SK-N-SH treated with all-trans-retinoic acid at 6 μM for 48 hours (cell line): ENCODE data around the gene UBE2V1.

ENCODE experiments used
- CREB5 ChIP-seq: fragments of 250-450 bp; sonication (Bioruptor Pico); IDR thresholded peaks from 2 replicates; pipeline ENCODE4 v1.5.1; 2020; ENCODE audit warnings: low read depth, mild to moderate bottlenecking, moderate library complexity
- TSHZ2 ChIP-seq: fragments of 250-450 bp; sonication (Bioruptor Pico); IDR thresholded peaks from 2 replicates; pipeline ENCODE4 v1.5.0; 2020; ENCODE audit warnings: mild to moderate bottlenecking, moderate library complexity

GRCh38 chr20:50153500-50154377 is 40.8 kb upstream of the UBE2V1 start, which contains the start of gene PEDS1:
- TF ChIP-seq CREB5 (CRISPR knock-in tag) (no peak), TSHZ2 (CRISPR knock-in tag) (no peak)
